Measurements from ENCODE around the gene UQCC3. TPM values are rescaled to one million over a fixed set of nuclear protein-coding genes. Genes with fewer than 3 reads are reported as not detected.
A peak's percentile ranks its signal among the peaks of the same experiment; 100 is the strongest.

UQCC3 gene
- total RNA-seq, 1 experiment from 2014 or later, result 17.9 TPM

DNA sequence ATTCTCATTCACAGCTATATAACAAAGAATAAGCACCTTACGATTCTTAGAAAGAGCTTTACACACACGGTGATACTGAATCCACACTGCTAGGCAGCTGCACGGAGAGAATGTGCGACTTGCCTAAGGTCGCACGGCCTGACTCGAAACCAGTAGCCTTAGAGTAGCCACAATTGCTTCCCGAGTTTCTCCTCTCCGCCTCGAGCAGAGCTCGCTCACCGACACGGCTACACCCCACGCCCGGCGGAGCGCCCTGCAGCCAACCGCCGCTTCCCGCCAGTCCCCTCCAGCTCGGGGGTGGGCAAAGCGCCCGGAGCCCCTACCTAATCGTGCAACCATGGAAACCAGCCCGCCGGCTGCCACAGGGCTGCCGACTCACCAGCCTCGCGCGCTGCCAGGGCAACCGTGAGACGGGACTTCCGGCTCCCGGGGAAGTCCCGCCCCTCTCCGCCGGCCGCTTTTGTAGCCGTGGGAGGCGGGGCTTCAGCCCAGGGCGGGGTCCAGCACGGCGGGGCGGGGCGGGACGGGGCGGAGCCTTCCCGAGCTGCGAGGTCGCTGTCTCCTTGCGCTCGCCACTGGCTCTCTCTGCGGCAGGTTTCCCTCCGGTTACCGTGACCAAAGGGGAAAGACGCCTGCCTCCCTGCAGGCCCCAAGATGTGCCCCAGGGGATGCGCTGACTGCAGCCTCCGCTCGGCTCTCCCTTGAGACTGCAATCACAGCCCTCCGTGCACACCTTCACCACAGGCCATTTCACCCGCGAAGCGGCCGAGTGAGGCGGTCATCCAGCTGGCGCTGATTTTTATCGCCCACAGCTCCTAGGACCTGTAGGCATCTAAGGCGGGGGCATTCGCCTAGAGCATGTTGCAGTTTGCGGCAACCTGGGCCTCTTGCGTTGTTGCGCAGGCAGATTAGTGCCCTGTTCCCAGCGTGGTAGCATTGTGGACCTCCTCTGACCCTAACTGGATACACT is 34.7 kb downstream of the UQCC3 start (continued):
- TF ChIP-seq CTCF (IDR thresholded peaks at IDR 0.05 in 2 of 3, conservative IDR thresholded peaks at IDR 0.05 in 1 of 3; ENCODE audit: borderline replicate concordance in 1 of 3, insufficient read depth in 1 of 3, low read depth in 2 of 3, low read length in 2 of 3), result no peak
- TF ChIP-seq, protein P1, sequence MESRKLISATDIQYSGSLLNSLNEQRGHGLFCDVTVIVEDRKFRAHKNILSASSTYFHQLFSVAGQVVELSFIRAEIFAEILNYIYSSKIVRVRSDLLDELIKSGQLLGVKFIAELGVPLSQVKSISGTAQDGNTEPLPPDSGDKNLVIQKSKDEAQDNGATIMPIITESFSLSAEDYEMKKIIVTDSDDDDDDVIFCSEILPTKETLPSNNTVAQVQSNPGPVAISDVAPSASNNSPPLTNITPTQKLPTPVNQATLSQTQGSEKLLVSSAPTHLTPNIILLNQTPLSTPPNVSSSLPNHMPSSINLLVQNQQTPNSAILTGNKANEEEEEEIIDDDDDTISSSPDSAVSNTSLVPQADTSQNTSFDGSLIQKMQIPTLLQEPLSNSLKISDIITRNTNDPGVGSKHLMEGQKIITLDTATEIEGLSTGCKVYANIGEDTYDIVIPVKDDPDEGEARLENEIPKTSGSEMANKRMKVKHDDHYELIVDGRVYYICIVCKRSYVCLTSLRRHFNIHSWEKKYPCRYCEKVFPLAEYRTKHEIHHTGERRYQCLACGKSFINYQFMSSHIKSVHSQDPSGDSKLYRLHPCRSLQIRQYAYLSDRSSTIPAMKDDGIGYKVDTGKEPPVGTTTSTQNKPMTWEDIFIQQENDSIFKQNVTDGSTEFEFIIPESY (IDR thresholded peaks at IDR 0.05; ENCODE audit: extremely low read depth, insufficient replicate concordance, low read length), result peak; percentile 40
- TF ChIP-seq EGR1 (IDR thresholded peaks at IDR 0.05; ENCODE audit: low read depth), result no peak
- TF ChIP-seq TCF7L2 (IDR thresholded peaks at IDR 0.05; ENCODE audit: borderline replicate concordance, extremely low read depth, insufficient read depth, insufficient read length), result peak; percentile 68
- TF ChIP-seq, protein P2, sequence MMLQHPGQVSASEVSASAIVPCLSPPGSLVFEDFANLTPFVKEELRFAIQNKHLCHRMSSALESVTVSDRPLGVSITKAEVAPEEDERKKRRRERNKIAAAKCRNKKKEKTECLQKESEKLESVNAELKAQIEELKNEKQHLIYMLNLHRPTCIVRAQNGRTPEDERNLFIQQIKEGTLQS (IDR thresholded peaks at IDR 0.05), result no peak
- TF ChIP-seq SP1 (IDR thresholded peaks at IDR 0.05; ENCODE audit: low read depth), result 0 out of 2 replicates have a peak, but pooled peaks have one; percentile 35
- no peak for TF ChIP-seq ZNF274 (IDR thresholded peaks at IDR 0.05; ENCODE audit: low read depth, low read length)
- TF ChIP-seq POLR2AphosphoS5 (IDR thresholded peaks at IDR 0.05; ENCODE audit: low read depth, low read length), result peak; percentile 92

Measured in HCT116 (cell line).